ENCODE results near the gene CIB4. TPM values are rescaled to one million over a fixed set of nuclear protein-coding genes. Genes with fewer than 3 reads are reported as not detected.

CIB4 gene
- total RNA-seq, 2 donors from 2014 or later: not detected

GRCh38 chr2:26645762-26646161 is 4.6 kb upstream of the CIB4 start:
- H3K4me3 Mint-ChIP-seq: no peak overlapping the region
- H3K27ac Mint-ChIP-seq: no peak overlapping the region
- ATAC-seq (no peak), DNase-seq (ENCODE audit: low spot score) (no peak)
- no peaks in the 10 kb centered on the region for H3K36me3 Mint-ChIP-seq
- H3K4me1 Mint-ChIP-seq (ENCODE audit: low read depth in 2 of 2): peaks cover 5 to 6% of the 10 kb centered on the region in 2 donors
- peaks cover 29 to 62% of the 10 kb centered on the region in 2 donors for H3K27me3 Mint-ChIP-seq
- H3K9me3 Mint-ChIP-seq: no peaks in the 10 kb centered on the region

- H3K27ac Mint-ChIP-seq: no peak overlapping the region
- H3K27me3 Mint-ChIP-seq: peaks cover 20 to 50% of the 10 kb centered on the region in 2 donors
- H3K36me3 Mint-ChIP-seq: no peaks in the 10 kb centered on the region
- H3K4me1 Mint-ChIP-seq (ENCODE audit: low read depth in 2 of 2): peaks cover 6 to 11% of the 10 kb centered on the region in 2 donors
- H3K4me3 Mint-ChIP-seq: no peak overlapping the region
- no peaks in the 10 kb centered on the region for H3K9me3 Mint-ChIP-seq
- no peak for ATAC-seq
- no peak for DNase-seq (ENCODE audit: low spot score)
Observed at GRCh38 chr2:26644188-26644835, 3.1 kb upstream of the CIB4 start.

GRCh38 chr2:26642429-26642828 is 1.3 kb upstream of the CIB4 start:
- peaks cover 20 to 50% of the 10 kb centered on the region in 2 donors for H3K27me3 Mint-ChIP-seq

GRCh38 chr2:26640331-26640745 is 828 bp downstream of the CIB4 start:
- no peak overlapping the region for H3K27ac Mint-ChIP-seq
- DNase-seq (ENCODE audit: low spot score) (no peak), ATAC-seq (peak; percentile 31 to 71)
- peaks cover 14 to 29% of the 10 kb centered on the region in 2 donors for H3K27me3 Mint-ChIP-seq
- H3K4me3 Mint-ChIP-seq: no peak overlapping the region
- no peaks in the 10 kb centered on the region for H3K9me3 Mint-ChIP-seq
- no peaks in the 10 kb centered on the region for H3K36me3 Mint-ChIP-seq
- peaks cover 6 to 11% of the 10 kb centered on the region in 2 donors for H3K4me1 Mint-ChIP-seq (ENCODE audit: low read depth in 2 of 2)

More at GRCh38 chr2:26642429-26642828, 1.3 kb upstream of the CIB4 start:
- DNase-seq (ENCODE audit: low spot score) (no peak), ATAC-seq (no peak)
- H3K36me3 Mint-ChIP-seq: no peaks in the 10 kb centered on the region
- no peaks in the 10 kb centered on the region for H3K9me3 Mint-ChIP-seq
- no peak overlapping the region for H3K4me3 Mint-ChIP-seq
- no peak overlapping the region for H3K27ac Mint-ChIP-seq
- H3K4me1 Mint-ChIP-seq (ENCODE audit: low read depth in 2 of 2): peaks cover 6 to 11% of the 10 kb centered on the region in 2 donors

GRCh38 chr2:26639685-26640243 is 1.4 kb downstream of the CIB4 start:
- no peaks in the 10 kb centered on the region for H3K36me3 Mint-ChIP-seq
- peaks cover 6 to 11% of the 10 kb centered on the region in 2 donors for H3K4me1 Mint-ChIP-seq (ENCODE audit: low read depth in 2 of 2)
- H3K27ac Mint-ChIP-seq: no peak overlapping the region
- DNase-seq (ENCODE audit: low spot score) (no peak), ATAC-seq (no peak)
- no peaks in the 10 kb centered on the region for H3K9me3 Mint-ChIP-seq
- no peak overlapping the region for H3K4me3 Mint-ChIP-seq
- H3K27me3 Mint-ChIP-seq: peaks cover 9 to 24% of the 10 kb centered on the region in 2 donors

- no peaks in the 10 kb centered on the region for H3K36me3 Mint-ChIP-seq
- no peaks in the 10 kb centered on the region for H3K9me3 Mint-ChIP-seq
- DNase-seq (ENCODE audit: low spot score) (no peak), ATAC-seq (no peak)
- no peak overlapping the region for H3K27ac Mint-ChIP-seq
- peaks cover 4 to 10% of the 10 kb centered on the region in 2 donors for H3K27me3 Mint-ChIP-seq
- no peak overlapping the region for H3K4me3 Mint-ChIP-seq
- peaks cover 0 to 5% of the 10 kb centered on the region in 2 donors for H3K4me1 Mint-ChIP-seq (ENCODE audit: low read depth in 2 of 2)
Observed at GRCh38 chr2:26637811-26638310, 3.3 kb downstream of the CIB4 start.

- DNase-seq (ENCODE audit: low spot score): no peak
- Mint-ChIP-seq H3K9me3 (no peaks in the 10 kb centered on the region), H3K4me3 (no peak overlapping the region), H3K4me1 (ENCODE audit: low read depth in 2 of 2) (peaks cover 0 to 5% of the 10 kb centered on the region in 2 donors), H3K36me3 (no peaks in the 10 kb centered on the region), H3K27me3 (peaks cover 4 to 7% of the 10 kb centered on the region in 2 donors), H3K27ac (no peak overlapping the region)
- ATAC-seq: no peak
Observed at GRCh38 chr2:26636935-26637334, 4.2 kb downstream of the CIB4 start.

- H3K36me3 Mint-ChIP-seq: no peaks in the 10 kb centered on the region
- H3K9me3 Mint-ChIP-seq: no peaks in the 10 kb centered on the region
- no peak overlapping the region for H3K4me3 Mint-ChIP-seq
- H3K27ac Mint-ChIP-seq: no peak overlapping the region
- H3K4me1 Mint-ChIP-seq (ENCODE audit: low read depth in 2 of 2): peaks cover 0 to 3% of the 10 kb centered on the region in 2 donors
- no peak for ATAC-seq
- H3K27me3 Mint-ChIP-seq: no peaks in the 10 kb centered on the region
- DNase-seq (ENCODE audit: low spot score): no peak
Observed at GRCh38 chr2:26635401-26635800, 5.8 kb downstream of the CIB4 start.

- Mint-ChIP-seq H3K9me3 (no peaks in the 10 kb centered on the region), H3K27ac (no peak overlapping the region), H3K4me1 (ENCODE audit: low read depth in 2 of 2) (no peaks in the 10 kb centered on the region), H3K27me3 (no peaks in the 10 kb centered on the region), H3K36me3 (no peaks in the 10 kb centered on the region), H3K4me3 (no peak overlapping the region)
- DNase-seq (ENCODE audit: low spot score) (no peak), ATAC-seq (no peak)
Observed at GRCh38 chr2:26634636-26635230, 6.4 kb downstream of the CIB4 start.

GRCh38 chr2:26633993-26634595 is 7.1 kb downstream of the CIB4 start:
- Mint-ChIP-seq H3K36me3 (no peaks in the 10 kb centered on the region), H3K27ac (no peak overlapping the region), H3K9me3 (no peaks in the 10 kb centered on the region), H3K4me1 (ENCODE audit: low read depth in 2 of 2) (no peaks in the 10 kb centered on the region), H3K4me3 (no peak overlapping the region), H3K27me3 (no peaks in the 10 kb centered on the region)
- DNase-seq (ENCODE audit: low spot score): no peak
- ATAC-seq: no peak

- H3K36me3 Mint-ChIP-seq: no peaks in the 10 kb centered on the region
- no peaks in the 10 kb centered on the region for H3K4me1 Mint-ChIP-seq (ENCODE audit: low read depth in 2 of 2)
- no peaks in the 10 kb centered on the region for H3K27me3 Mint-ChIP-seq
- no peak overlapping the region for H3K27ac Mint-ChIP-seq
- no peak for DNase-seq (ENCODE audit: low spot score)
- no peak for ATAC-seq
- H3K9me3 Mint-ChIP-seq: no peaks in the 10 kb centered on the region
- no peak overlapping the region for H3K4me3 Mint-ChIP-seq
Observed at GRCh38 chr2:26633351-26633945, 7.7 kb downstream of the CIB4 start.

- Mint-ChIP-seq H3K27ac (no peak overlapping the region), H3K4me1 (ENCODE audit: low read depth in 2 of 2) (peaks cover 2% of the 10 kb centered on the region in 2 donors), H3K36me3 (no peaks in the 10 kb centered on the region), H3K4me3 (no peak overlapping the region), H3K27me3 (no peaks in the 10 kb centered on the region), H3K9me3 (no peaks in the 10 kb centered on the region)
- ATAC-seq (no peak), DNase-seq (ENCODE audit: low spot score) (no peak)
Observed at GRCh38 chr2:26632624-26633185, 8.5 kb downstream of the CIB4 start.

- Mint-ChIP-seq H3K4me3 (no peak overlapping the region), H3K9me3 (no peaks in the 10 kb centered on the region), H3K27me3 (no peaks in the 10 kb centered on the region), H3K27ac (no peak overlapping the region), H3K4me1 (ENCODE audit: low read depth in 2 of 2) (peaks cover 3 to 4% of the 10 kb centered on the region in 2 donors), H3K36me3 (no peaks in the 10 kb centered on the region)
- DNase-seq (ENCODE audit: low spot score): peak; percentile 31
- no peak for ATAC-seq
Observed at GRCh38 chr2:26631401-26632170, 9.6 kb downstream of the CIB4 start.

Data from natural killer cell treated with Interleukin-12 subunit alpha and Interleukin-12 subunit beta and Interleukin-15 and Interleukin-18, amount 100 ng/mL, for 72 hours (primary cell).